GM18870 (cell line): ENCODE data around the gene AADAT.
"Not testable (repeated sequence)": the region's sequence is repeated elsewhere in the genome, so short reads cannot be mapped to it uniquely, and the experiment has no call there.

ENCODE experiments used
- ATAC-seq: cut with Tn5 transposase; IDR thresholded peaks from one replicate; pipeline ENCODE4 v1.9.1; 2021; ENCODE audit warnings: moderate library complexity; ENCODE audit not compliant: unreplicated experiment

The AADAT gene

DNA sequence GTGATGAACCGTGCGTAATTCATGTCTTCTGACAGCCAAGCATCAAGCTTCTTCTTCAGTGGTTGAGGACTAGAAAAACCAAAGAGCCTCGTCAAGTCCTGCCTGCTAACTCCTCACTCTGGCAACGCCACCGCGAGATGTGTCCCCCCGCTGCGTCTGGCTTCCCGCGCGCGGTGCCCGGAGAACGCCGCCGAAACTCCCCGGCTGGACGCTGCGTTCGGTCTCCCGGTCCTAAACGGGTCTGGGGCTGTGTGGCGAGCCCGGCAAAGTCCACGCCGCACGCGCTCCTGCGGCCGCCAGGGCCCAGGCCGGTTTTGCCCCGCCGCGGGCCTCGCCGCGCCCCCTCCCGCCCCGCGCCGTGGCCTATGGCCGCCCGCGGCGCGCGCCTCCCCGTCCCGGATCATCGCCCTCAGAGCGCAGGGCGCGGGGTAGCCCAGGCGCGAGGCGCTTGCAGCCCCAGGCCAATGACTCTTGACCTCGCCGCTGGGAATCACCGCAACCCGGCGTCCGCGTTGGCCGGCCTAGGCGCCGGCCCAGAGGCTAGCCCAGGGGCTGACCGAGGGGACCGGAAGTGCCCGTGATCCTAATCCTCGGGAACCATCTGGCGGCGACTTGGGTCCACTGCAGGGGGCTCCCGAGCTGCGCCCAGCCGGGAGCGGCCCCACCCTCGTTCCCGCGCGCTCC is at the start of gene AADAT:
Gene AADAT, minus strand, starts transcription at position 289 of the 684 bp plus-strand sequence. Its CDS starts 266 bp downstream, at position 23.
- no peak for ATAC-seq

DNA sequence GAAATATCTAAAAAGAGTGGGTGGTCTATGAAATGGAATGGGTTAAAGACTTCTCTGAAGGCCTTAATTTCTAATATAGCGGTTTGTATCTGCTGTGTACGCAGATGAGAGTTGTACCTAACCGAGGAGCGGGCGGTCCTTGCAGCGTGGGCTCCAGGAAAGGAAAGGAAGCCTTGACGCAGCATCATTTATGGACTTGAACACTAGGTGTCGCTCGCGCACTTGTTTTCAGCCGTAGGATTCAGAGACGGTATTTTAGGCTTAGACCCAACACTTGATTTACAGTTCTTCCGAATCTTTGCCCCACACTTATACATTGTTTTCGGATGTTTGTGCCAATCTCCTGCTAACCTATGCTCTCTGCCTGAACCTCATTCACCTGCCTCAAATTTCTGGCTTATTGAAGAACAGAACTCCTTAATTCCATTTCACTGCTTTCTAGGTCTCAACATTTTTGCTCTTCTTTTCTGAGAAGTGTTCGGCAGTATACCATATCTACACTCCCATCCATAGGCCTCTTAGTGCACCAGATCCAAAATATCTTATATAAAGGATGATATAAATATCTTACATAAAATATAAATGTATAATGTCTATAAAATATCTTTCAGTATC is 48.9 kb upstream of the AADAT start:
- peak; percentile 96 for ATAC-seq

DNA sequence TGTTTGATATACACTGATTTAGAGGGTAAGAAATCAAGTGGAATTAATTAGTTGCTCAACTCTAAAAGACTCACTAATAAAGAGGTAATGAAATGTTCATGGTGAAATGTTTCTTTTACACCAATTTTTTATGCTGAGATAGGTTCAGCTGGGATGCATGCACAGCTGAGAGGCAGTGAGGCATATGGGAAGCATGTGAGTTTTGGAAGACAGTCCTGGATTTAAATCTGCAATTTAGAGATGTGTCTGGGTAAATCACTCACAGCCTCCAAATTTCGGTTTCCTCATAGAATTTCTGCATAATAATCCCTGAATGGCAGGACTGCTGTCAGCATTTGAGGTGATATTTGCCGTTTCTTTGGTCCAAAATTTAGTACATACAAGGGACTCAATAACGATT is 48.2 kb upstream of the AADAT start:
- ATAC-seq = no peak

DNA sequence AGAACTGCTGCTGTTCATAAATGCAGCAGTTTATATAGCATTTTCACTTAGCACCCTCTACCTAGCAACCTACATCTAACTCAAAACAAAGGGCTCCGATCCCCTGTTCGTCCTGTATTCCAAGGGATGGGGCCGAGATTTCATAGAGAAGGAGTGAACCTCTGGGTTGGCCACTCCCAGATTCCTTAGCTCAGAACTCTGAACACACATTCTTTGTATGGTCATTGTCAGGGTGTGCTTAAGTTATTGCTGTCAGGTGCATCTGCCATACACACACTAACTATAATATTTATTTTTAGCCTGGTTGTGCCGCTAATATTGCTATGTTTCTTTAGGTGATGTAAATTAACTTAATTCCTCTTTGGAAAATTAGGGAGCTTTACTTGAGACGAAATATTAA is 47.7 kb upstream of the AADAT start:
- no peak for ATAC-seq

DNA sequence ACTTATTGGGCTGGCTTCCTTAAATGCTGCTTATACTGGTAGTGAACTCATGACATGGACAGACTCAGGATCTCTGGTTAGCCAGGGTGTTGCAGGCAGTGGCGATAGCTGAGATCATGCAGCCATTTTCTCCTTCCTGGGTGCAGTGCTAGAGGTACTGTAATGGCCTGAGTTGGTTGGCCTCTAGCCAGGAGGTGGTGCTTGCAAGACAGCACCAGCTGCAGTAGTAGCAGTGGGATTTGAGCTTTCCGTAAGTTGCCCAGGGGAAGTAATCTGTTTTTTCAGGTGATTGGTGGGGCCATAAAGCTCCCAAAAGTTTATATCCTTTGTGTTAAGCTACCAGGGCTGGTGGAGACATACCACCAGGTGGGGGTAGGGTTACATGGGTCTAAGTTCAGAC is 45.1 kb upstream of the AADAT start:
- ATAC-seq = no peak

DNA sequence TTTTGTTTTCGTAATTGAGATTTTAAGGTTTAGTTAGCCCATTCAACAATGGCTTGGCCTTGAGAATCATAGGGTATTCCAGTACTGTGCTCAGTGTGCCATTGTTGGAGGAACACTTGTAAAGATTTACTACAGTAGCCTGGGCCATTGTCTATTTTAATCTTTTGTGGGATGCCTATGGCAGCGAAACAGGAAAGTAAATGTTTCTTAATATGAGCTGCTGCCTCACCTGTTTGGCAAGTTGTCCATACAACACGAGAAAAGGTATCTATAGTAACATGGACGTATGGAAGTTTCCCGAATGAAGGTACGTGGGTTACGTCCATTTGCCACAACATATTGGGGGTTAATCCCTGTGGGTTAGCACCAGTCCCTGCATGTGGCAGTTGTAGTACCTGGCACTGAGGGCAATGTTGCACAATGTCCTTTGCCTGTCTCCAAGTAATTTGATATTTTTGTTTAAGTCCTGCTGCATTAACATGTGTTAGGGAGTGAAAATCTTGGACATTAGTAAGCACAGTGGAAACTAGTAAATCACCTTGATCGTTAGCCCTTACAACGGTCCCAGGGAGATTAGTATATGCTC is 38.6 kb upstream of the AADAT start:
- no peak for ATAC-seq

DNA sequence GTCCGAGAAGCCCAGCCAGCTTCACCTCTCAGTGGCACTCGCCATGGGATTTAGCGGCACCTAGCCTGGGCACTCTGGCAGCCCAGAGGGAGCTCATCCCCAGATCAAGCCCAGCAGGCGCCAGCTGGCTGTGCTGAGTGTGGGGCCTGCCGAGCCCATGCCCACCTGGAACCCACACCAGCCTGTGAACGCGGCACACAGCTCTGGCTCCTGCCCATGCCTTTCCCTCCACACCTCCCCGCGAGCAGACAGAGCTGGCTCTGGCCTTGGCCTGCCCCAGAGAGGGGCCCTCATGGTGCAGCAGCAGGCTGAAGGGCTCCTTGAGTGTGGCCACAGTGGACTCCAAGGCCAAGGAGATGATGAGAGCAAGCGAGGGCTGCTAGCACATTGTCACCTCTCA is 38.0 kb upstream of the AADAT start:
- ATAC-seq = no peak

DNA sequence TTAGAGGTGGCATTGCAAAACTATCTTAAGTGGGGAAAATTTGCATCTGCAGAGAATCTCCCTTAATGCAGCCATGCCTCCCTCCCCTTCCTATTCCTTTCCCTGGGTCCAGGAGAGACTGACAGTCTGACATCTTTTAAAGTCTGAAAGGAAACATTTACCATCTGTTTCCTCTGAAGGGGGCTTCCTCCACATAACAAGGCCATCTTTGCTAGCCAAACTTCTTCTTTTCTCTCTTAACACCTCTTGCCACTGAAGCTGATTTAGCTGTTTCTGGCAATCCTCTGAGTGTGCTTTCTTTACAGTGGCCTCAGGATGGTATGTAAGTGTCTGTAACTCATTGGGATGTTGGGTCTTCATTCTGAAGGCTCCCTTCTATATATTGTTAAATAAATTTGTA is 34.6 kb upstream of the AADAT start:
- ATAC-seq = no peak

DNA sequence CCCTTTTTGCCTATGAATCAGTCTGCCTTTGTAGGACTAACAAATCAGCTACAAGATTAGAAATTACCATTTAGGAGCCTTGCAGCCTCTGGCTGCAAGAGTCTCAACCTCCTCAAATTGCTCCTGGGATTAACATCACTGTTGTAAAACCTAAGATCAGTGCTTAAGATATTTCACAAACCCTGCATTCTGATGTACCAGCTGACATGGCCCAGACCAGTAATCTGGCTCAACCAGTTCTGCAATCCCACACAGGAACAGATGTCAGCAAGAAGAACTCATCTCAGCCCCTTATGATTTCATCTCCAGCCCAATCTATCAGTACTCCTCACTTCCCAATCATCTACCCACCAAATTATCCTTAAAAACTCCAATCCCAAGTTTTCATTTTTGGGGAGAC is 32.5 kb upstream of the AADAT start:
- no peak for ATAC-seq

DNA sequence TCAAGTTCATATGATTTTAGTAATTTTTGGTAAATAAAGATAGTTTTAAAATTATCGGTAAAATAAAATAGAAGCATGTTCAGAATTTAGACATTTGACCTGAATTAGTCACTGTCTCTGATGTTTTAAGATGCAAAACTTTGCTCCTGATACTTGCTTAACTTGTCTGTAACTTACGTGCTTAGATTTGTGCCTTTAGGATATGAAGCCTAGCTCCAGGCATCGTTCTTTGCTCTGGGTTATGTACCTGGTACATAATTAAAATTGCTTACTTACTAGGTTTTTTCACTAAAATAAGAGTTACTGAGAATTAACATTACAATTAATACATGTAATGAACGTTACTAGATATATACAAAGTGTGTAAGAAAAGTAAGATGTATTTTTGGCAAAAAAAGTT is 24.9 kb upstream of the AADAT start:
- no peak for ATAC-seq

DNA sequence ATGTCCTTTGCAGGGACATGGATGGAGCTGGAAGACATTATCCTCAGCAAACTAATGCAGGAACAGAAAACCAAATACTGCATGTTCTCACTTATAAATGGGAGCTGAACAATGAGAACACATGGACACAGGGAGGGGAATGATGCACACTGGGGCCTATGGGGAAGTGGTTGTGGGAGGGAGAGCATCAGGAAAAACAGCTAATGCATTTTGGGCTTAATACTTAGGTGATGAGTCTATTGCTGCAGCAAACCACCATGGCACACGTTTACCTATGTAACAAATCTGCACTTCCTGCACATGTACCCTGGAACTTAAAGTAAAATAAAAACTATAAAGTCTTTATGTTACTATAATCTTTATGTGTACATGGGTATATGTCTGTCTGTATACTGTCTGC is 24.4 kb upstream of the AADAT start:
- not testable (repeated sequence) for ATAC-seq

DNA sequence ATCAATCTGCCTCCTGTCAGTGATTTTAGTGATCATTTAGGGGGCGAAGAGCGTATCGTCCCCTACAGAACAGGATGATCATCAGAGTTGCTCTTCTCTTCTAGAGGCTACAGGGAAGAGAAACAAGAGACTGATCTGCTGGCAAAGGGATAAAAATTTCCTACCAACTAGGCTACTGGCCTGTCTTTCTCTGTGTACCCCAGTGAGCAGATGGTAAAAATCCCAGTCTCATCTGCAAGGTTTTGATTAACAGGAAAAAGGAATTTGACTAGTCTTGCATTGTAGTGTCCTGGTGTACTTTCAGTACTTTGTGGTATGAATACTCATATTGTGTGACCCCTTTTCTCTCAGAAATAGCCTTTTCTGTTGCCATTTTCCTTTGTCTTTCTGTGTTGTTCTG is 21.8 kb upstream of the AADAT start:
- no peak for ATAC-seq

DNA sequence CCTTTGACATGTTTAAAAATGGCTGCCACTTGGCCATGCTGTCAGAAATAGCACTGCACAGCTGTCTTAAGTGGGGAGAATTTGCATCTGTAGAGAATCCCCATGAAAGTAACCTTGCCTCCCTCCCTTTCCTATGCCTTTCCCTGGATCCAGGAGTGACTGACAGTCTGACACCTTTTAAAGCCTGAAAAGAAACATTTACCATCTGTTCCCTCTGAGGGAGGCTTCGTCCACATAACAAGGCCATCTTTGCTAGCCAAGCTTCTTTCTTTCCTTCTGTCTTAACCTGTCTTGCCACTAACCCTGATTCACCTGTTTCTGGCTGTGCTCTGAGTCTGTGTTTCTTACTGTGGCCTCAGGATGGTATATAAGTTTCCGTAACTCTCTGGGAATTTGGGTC is 21.3 kb upstream of the AADAT start:
- ATAC-seq = no peak

DNA sequence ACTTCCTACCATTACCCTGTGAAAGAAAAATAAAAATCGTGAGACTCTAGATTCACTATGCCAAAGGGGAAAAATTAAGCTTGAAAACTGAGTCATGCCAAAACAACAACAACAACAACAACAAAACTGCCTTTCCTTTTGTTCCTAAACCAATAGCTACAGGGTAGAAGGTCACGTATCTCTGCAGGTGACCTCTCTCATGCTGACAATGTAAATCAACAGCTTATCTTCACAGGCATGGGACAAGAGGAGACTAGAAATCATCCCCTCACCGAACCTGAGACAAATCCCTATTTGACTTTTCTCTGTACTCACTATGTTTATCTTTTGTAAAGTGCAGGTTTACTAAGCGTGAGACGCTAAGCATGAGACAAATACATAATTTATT is 20.5 kb upstream of the AADAT start:
- no peak for ATAC-seq

DNA sequence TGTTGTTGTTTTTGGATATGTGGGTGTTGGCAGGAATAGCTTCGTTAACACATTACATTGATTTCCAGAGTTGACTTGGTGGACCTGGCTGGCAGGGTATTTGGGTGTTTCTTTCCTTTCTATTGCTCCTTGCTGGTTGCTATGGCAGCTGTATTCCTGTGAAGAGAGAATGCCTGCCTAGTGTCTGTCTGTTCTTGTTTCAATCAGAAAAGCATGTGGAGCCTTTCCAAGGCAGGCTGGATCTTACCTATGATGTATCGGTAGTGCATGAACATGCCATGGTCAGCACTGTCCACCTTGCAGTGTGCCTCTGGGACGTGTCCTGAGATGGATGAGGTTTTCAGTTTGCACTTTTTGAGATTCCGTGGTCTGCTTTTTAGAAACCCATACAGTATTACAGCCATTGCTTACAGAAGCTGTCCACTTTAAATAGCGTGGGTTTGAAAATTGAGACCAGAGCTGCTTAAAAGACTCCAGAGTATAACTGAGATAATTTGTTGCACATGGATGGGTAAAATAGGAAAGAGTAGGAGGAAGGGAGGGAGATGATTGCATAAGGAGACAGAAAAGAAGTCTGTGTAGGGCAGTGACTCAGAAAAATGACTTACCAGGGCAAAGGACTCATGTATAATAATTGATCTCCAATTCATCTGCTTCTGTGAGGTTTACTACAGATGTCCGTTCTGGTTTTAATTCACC is 20.0 kb upstream of the AADAT start:
- no peak for ATAC-seq

DNA sequence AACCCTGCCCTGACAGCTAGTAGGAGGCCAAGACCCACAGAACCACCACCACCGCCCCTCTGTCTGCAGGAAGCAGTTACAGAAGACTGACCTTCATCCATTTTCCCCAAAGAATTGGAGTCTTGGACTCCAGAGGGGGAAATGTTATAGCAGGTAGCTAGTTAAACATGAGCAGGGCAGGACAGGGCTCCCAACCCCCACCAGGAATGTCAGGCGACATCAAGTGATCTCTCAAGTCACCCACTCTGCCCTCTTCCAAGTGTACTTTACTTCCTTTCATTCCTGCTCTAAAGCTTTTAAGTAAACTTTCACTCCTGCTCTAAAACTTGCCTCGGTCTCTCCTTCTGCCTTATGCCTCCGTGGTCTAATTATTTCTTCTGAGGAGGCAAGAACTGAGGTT is 17.1 kb upstream of the AADAT start:
- no peak for ATAC-seq

DNA sequence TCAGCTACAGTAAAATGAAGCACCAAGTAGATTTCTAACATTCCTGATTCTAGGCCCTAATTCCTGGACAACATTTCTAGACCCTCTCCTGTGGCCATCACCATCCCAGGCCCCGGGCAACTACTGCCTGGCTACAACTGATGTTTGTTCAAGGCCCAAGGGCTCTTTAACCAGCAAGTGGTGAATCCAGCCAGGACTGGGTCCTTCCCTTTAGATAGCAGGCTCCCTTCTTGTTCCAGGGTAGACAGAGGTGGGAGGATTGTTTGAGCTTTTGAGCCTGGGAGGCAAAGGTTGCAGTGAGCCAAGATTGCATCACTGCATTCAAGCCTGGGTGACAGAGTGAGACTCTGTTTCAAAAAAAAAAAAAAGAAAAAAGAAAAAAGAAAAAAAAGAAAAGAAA is 12.7 kb upstream of the AADAT start:
- no peak for ATAC-seq

DNA sequence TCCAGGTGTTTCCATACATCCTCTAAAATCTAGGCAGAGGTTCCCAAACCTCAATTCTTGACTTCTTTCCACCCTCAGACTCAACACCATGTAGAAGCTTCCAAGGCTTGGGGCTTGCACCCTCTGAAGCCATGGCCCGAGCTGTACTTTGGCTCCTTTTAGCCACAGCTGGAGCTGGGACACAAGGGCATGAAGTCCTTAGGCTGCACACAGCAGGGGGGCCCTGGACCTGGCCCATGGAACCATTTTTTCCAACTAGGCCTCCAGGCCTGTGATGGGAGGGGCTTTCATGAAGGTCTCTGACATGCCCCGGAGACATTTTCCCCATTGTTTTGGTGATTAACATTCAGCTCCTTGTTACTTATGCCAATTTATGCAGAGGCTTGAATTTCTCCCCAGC is 8.4 kb upstream of the AADAT start:
- not testable (repeated sequence) for ATAC-seq

DNA sequence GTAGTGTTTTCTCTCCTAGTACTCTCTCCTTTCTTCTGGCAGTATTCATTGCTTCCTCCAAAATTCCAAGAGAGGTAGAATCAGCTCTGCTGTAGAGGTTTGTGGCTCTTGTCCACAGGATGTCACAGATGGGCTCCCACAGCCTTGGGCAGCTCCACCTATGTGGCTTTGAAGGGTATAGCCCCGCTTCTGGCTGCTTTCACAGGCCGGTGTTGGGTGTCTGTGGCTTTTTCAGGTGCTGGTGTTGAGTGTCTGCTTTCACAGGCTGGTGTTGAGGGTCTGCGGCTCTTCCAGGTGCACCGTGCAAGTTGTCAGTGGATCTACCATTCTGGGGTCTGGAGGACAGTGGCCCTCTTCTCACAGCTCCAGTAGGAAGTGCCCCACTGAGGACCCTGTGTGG is 7.9 kb upstream of the AADAT start:
- ATAC-seq = no peak

DNA sequence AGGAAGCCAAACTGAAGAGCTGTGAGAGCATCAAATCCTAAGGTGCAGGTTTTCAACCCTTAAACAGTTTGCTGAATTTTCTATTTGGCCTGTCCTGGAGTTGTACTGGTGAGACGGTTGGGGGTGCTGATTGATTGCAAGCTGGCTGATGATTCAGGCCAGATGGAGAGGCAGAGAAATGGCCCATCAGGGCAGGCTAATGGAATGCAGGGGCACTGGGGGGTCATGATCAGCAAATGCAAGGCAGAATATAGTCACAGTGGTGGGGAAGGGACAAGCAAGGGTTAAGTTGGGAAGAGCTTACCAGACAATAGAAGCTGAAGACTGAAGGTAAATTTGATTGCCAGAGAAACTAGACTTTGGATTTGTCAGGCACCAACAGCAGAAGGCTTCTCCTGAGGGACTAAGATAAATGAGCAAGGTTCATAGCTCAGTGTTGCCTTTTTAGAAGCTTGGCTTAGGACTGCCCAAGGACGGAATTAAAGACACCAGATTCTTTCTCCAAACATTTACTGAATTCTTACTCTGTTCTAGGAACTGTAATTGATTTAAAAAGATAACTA is 4.3 kb upstream of the AADAT start:
- ATAC-seq = no peak

DNA sequence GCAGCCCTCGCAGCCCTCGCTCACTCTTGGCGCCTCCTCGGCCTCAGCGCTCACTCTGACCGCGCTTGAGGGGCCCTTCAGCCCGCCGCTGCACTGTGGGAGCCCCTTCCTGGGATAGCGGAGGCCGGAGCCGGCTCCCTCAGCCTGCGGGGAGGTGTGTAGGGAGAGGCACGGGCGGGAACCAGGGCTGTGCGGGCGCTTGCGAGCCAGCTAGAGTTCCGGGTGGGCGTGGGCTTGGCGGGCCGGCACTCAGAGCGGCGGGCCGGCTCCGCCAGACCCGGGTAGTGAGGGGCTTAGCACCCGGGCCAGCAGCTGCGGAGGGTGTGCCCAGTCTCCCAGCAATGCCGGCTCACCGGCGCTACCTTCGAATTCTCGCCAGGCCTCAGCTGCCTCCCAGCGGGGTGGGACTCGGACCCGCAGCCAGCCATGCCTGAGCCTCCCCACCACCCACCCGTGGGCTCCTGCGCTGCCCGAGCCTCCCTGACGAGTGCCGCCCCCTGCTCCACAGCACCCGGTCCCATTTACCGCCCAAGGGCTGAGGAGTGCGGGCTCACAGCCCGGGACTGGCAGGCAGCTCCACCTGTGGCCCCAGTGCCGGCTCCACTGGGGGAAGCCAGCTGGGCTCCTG is 1.4 kb upstream of the AADAT start:
- ATAC-seq = no peak
